Esophagus squamous epithelium (tissue), 4 donors: ENCODE data around the gene PRODH2.

ENCODE experiments used
- CTCF ChIP-seq, 6 experiments: fragments of 450-650 bp in 4 of 6; fragments of 200-600 bp in 2 of 6; sonication (generic) in 2 of 6; IDR thresholded peaks; one replicate each; pipeline ENCODE4 v1.5.1; 2016 to 2019; ENCODE audit warnings: antibody characterized with exemption in 6 of 6, mild to moderate bottlenecking in 4 of 6, moderate library complexity in 4 of 6
- POLR2A ChIP-seq, 4 donors: fragments of 450-650 bp; IDR thresholded peaks; one replicate each; pipeline ENCODE4 v1.6.1; 2017; ENCODE audit warnings: antibody characterized with exemption in 4 of 4, mild to moderate bottlenecking in 4 of 4, moderate library complexity in 3 of 4

- TF ChIP-seq CTCF (IDR thresholded peaks at IDR 0.05) (no peak), POLR2A (IDR thresholded peaks at IDR 0.05) (no peak)
Measured at GRCh38 chr19:35767288-35768081, 45.2 kb downstream of the PRODH2 start.
